ENCODE measurements around the gene RPUSD1.

GRCh38 chr16:827513-827912 lies 39.3 kb upstream of the RPUSD1 start:
- TF ChIP-seq CTCF (IDR thresholded peaks at IDR 0.05; ENCODE audit: low read depth, low read length) (no peak), POLR2A (IDR thresholded peaks at IDR 0.05; ENCODE audit: extremely low read depth, insufficient read length) (no peak), MAX (IDR thresholded peaks at IDR 0.05; ENCODE audit: low read depth, low read length) (no peak)
